GM18870 (cell line): ENCODE measurements around the gene TMEM238L.

Experiments
- ATAC-seq: cut with Tn5 transposase; IDR thresholded peaks from one replicate; pipeline ENCODE4 v1.9.1; 2021; ENCODE audit warnings: moderate library complexity; ENCODE audit not compliant: unreplicated experiment

TMEM238L gene

DNA sequence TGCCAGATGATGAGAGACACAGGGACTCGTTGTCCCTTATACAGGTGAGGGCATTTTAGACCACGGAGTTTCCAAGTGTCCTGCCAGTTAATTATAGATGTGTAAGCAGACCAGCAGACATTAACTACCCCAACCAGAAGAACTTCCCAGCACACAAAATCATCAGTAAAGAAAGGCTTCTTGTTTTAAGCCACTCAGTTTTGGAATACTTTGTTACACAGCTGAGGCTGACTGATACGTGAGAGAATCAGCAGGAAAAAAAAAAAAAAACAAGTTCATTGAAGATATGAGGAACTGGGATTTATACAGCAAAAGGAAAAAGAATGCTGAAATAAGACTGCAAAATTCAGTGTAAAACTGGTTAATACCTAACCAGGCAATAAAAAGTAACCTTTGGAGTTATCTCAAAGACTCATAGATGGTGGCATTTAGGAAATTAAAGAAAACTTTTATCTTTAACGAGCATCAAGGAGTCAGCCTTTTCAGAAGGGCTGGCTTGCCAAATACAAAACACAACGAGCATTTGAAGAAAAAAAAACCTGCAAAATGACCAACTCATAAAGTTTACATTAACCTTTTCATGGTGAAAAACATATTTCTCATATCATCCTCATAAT lies 28.1 kb downstream of the TMEM238L start:
- no peak for ATAC-seq

DNA sequence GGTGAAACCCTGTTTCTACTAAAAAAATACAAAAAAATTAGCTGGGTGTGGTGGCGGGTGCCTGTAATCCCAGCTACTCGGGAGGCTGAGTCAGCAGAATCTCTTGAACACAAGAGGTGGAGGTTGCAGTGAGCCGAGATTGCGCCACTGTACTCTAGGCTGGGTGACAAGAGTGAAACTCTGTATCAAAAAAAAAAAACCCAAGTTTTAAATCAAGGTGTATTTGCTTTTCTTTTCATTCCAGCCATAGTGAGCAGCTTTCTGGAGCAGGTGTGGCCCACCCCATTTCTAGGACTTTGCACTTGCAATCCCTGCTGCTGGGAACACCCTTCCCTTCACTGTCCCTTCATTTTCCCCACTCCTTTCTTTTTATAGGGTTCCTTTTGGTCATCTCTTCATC lies 28.8 kb downstream of the TMEM238L start:
- ATAC-seq, result no peak

DNA sequence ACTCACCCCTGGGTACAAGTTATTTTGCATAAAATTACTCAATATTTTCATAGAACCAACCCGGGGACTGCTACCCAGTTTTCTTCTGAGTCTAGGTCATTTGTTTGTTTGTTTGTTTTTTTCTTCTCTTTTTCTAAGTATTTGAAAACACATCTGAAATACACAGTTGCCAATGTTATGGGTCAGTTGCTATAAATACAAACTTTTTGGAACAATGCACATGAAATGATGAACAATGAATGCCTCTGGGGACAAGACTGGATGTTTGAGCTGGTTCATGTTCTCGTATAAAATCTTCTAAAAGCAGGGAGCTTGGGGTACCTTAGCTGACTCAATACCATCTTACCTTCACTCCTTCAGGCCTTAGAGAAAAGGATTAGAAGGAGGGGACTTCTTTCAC lies 30.5 kb downstream of the TMEM238L start:
- ATAC-seq, result no peak

DNA sequence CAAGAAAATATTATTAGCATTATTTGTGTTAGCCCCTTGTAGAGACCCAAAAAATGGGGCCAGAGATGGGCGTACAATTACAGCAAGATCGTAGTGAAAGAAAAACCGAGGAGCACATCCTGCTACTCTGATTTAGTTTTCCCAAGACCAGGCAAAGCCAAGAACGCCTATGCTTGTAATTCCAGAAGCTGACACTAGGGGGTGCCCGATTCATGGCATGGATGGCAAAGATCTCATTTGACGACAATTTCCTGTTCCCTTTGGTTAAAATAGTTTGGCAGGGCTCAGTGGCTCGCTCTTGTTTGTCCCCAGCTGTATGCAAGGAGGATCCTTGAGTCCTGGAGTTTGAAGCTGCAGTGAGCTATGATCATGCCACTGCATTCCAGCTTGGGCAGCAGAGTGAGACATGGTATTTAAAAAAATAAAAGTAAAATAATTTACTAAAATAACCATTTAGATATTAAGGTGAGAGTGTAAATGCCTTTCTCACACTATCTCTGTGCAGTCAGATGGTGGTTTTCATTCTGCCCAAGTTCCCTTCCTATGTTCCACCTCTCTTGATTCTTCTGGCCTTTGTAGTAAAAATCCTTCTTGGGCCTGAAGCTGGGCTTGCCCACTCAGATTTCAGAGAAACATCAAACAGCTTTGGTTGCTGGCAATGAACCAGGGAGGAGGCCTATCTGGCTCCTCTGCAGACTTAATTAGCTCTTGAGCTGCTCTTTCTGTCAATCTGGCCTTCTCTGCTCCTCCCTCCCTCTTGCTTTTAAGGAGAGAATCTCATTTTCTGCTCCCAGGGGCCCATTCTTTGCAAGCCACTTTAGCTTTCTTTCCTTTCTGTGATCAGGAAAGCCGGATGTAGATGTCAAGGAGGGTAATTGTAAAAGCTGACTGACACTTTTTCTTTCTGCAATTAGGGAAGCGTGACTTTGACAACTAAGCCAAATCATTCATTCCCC lies 31.2 kb downstream of the TMEM238L start:
- no peak for ATAC-seq

DNA sequence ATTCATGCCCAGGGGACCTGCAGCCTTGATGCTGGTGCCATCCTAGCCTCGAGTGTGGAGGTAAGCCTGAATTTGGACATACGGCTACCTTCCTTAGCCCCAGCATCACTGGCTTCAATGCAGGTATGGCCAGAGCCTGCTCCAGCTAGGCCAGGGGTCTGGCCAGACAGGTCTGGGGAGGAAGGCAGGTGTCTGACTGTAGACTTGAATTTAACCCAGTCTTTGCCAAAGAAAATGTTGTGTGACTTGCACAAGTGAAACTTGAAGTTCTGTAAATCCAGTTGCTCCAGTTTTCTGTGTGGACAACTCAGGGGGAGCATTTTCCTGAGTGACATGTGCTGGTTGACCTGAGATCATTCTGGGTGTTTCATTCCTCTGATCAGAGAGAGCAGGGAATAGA lies 32.8 kb downstream of the TMEM238L start:
- ATAC-seq, result no peak

DNA sequence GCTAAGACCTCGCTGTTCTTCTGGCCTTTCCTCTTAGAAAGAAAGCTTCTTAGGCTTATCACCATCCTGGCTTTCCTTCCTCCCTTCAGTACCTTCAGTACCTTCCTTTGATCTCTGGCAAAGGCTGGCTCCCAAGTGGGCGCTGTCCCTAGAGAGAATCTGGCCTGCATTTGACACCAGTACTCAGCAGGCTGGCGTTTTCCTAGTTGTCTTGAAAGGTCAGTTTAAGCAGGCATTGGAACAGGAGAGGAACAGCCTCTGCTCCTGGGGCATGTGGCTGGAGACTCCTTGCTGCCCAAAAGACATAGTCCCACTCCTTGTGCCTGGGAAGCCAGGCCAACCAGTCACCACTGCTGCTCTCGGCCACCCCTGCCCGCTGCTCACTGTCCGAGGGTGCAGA lies 34.1 kb downstream of the TMEM238L start:
- no peak for ATAC-seq

DNA sequence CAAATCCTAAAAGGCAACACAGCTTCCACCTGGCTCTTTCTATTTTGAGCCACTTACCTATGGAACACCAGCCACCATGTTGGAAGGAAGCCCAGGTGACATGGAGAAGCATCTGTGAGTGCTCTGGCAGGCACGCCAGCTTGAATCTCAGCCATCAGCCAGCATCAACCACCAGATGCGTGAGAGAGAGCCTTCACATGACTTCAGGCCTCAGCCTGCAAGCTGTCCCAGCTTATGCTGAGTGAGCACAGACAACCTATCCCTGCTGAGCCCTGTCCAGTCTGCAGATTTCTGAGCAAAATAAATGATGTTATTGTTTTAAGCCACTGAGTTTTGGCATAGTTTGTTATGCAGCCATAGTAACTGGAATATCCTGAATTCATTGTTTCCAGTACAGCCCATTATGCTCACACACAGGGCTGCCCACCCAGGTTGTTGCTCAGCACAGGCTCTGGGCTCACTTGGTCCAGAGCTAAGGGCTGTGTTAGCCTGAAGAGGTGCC lies 35.1 kb downstream of the TMEM238L start:
- ATAC-seq, result no peak

DNA sequence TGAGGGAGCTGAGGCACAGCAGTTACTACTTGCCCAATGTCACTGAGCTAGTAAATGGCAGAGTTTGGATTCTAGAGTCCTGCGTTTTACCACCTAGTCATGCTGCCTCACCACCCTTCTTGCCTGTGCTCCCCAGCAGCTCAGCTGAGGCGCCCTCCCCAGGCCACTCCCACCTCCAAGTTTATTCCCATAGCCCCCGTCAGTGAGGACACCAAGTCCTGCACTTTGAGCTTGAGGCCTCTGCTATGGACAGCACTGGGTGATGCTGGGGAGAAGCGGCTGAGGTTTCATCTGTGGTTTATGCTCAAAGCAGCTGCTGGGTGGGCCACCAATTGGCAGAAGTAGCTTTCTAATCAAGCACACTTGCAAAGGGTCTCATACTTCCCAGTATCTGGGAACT lies 36.7 kb downstream of the TMEM238L start:
- no peak for ATAC-seq

DNA sequence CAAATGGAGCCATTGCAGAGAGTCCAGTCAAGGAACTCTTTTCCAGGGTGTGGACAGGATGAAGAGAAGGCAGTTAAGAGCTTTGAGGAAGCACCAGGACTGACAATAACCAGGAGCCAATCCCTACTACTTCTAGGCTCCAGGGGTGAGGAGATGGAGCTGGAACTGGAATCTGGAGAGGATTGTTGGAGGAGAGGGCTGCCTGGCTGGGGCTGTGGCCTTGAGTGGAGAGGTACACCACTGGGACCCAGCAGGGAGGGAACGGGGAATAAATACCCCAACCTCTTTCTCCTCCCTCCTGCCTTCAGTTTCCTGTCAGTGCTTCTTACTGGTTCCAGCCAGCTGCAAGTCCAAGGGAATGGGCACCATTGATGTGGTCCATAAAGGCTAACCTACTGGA lies 41.9 kb downstream of the TMEM238L start:
- ATAC-seq, result no peak

DNA sequence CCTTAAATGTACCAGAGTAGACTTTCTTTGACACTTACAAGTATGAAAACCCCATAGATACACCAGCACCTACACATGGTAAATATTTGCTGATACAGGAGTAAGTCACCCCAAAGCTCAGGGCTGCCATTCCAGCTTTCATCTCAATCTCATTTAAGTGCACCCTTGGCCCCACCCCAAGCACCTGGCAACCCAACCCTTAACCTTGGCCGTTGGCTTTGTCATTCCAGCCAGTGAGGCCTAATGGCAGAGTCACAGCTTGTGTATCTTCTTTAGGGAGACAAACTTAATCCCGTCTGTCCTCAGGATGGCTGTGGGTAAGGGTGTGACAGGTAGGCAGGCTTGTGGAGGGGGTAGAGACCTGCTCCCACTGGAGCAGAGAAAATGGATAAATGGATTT lies 42.6 kb downstream of the TMEM238L start:
- no peak for ATAC-seq

DNA sequence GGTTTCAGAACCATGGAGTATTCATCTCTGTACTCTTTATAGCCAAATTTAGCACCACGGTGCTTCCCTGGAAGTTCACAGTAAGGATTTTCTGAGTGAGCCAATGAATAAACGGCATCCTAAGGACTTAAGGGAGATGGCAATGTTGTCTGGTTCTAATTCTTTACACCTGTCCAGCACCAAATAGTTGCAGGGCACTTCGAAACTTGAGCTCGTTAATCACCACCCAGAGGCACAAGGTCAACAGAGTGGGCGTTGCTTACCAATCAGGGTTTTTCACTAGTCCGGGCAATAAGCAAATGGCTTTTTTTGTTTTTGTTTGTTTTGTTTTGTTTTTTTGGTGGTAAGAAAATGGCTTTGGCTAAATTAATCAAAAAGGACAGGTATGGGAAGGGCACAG lies 45.8 kb downstream of the TMEM238L start:
- no peak for ATAC-seq

DNA sequence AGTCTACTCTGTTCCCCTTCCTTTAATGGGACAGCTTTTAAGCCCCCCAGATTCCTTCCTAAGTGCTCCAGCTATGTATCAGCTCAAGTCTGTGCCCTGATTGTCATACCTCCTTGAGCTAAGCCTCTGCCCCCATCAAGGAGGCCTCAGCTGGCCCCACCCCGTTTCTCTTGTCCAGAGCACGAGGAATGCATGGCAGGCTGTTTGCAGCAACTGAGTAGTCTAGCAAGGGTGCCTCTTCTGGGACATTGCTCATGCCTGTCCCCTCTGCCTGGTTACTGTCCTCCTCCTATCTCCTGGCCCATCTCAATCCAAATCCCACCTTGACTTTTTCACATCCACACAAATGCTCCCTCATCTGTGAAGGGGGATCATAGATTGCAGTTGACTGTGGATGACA lies 46.3 kb downstream of the TMEM238L start:
- ATAC-seq, result no peak

DNA sequence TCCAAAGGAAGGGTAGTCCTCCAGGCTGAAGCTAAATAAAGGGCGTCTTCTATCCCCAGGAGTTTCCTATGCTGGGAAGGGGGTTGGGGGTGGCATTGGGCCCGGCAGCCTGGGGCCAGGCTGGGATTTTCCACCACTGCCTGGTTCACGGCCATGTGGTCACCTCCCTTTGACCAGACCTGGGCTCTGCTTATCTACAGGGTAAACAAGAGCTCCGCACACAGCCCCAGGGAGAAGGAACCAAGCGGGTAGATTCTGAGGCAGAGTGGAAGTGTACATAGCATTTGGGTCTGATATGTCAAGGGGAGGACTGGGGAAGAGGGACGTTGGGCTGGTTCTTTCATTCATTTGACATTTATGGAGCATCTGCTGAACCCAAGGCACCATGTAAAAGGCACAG lies 46.8 kb downstream of the TMEM238L start:
- ATAC-seq, result no peak

DNA sequence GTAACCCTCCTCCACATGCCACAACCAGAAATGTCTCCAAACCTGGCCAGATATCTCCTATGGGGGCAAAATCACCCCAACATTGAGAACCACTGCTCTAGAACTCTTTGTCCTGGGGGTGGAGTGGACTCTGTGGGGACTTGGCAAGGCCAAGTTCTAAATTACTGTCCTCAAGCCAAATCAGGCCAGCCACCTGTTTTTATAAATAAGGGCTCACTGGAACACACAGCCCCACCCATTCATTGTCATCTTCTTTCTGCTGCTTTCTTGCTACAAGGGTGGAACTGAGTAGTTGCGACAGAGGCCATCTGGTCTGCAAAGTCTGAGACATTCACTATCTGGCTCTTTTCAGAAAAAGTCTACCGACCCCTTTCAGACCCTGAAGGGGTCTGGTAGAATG lies 47.3 kb downstream of the TMEM238L start:
- no peak for ATAC-seq

DNA sequence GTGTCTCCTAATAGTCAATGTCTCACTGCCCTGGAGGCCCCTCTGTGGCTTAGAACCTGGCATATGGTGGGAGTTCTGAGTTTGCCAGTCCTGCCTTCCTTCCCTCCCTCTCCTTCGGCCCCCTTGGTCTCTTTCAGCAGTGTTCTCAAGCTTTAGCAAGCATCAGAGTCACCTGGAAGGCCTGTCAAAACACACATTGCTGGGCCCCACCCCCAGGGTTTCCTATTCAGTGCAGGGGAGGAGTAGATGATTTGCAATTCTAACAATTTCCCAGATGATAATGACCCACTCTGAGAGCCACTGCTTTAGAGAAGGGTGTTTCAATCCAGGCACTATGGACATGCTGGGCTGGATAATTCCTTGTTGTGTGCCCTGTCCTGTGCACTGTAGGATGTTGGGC lies 47.7 kb downstream of the TMEM238L start:
- ATAC-seq, result no peak

DNA sequence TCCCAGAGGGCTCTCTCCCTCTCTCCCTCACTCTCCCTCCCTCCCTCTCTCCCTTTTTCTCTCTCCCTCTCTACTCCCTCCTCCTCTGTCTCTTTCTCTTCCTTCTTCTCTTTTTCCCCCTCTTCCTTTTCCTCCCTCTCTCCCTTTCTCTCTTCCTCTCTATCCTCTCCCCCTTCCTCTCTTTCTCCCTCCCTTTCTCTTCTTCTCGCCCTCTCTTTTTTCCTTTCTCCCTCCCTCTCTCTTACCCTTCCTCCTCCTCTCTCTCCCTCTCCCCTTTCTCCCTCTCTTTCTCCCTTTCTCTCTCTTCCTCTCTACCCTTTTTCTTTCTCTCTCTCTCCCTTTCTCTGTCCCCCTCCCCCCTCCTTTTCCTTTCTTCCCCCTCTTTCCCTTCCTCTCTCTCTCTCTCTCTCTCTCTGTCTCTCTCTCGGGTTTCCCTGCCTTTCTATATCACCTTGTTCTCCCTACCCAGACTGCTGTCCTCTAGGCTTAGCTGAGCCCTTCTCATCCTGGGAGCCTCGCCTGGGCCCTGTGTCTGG lies 48.2 kb downstream of the TMEM238L start:
- ATAC-seq, result no peak

DNA sequence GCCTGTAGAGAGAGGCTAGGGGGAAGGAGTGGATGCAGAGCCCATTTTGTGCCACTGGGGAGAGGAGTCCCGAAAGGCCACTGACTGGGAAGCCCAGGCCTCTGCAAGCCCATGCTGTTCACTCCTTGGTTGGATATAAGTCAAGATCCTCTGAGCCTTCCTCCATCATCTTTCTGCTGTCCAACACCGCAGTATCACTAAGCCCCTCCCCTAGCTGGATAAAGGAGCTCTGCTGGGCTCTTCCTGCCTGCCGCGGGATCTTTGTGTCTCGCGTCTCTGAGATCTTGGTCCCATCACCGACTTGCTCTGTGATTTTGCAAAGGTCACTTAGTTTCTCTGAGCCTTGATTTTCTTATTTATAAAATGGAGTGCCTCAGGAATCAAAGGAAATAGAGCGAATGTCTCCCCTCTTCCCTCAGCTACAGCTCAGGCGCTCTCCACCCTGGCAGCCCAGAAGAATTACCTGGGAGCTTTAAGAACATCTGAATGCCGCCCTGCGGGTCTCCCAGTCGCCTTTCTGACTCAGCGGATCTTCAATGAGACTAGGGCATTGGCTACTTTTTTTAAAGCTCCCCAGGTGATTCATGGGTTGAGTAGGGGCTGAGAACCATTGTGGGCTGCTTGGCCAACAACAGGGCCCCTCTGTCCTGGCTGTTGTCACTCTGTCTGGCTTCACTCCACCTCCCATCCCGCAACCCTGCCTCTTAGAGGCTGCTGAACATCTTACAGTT lies 48.9 kb downstream of the TMEM238L start:
- no peak for ATAC-seq

DNA sequence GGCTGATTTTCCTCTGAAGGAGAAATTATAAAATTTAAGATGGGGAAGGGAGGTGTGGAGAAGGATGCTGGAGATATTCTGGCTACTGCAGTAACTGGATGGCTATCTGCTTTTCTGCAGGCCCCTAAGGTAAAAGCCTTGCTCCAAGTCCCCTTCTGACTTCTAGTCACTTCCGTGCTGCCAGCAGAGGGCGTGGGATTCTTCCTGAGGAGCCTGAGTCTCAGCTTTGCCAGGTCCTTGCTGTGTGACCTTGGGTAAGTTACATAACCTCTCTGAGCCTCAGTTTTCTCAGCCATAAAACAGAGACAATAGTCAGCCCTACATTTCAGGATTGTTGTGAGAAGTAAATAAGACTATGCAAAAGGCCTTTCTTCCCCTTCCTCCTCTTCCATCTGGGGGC lies 49.8 kb downstream of the TMEM238L start:
- no peak for ATAC-seq

DNA sequence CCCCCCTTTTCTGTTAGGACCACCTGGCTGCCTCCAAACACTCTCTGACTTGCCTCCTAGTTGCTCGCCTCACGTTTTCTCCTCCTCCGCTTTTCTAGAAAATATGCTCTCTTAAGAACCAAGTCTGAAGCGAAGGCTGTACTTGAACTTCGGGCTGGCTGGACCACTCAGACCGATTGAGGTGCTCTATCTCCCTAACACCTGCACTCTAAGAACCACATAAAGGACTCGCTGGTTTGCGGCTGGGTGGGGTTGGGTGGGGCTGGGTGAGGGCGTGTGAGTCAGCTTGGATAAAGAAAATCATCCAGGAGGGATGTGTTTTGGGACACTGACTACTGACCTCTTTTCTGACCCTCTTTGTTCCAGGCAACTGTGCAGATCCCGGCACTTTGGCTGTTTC lies 51.2 kb downstream of the TMEM238L start:
- ATAC-seq, result no peak

DNA sequence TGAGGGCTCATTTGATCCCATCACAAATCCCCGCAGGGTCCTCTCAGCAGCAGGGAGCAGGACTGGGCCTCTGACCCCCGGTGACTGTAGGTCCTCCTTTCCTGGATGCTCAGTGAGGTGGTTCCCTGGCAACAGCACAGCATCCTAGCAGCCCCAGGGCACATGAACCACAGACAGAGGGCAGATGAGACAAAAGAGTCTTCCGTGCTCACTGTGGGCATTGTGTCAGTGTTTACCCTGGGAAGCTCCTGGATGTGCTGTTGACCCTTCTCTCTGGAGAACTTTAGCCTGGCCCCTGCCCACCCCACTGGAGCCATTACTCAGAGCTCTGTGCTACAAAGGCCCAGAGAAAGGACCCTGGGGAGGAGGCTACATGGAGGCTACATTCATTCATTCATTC lies 52.3 kb downstream of the TMEM238L start:
- no peak for ATAC-seq

DNA sequence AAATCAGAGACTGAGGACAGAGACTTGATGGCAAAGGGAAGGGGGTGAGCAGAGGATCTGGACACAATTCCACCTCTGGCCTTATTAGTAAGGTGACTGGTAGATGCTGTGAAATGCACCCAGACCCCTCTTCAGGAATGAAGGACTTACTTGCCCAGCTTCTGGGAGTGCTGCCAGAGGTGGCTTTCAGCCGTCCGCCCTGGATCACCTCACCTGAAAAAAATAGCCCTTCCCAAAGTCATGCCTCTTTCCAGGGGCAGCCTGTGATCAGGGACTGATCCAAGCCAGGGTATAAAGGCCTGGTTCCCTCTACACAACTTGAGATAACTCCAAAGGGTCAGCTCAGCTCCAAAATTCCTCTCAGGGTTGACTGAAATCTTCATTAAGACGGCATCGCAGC lies 53.7 kb downstream of the TMEM238L start:
- ATAC-seq, result no peak
